T-cell (primary cell): Measurements from ENCODE around the gene PCBP4. TPM values are rescaled to one million over a fixed set of nuclear protein-coding genes. Genes with fewer than 3 reads are reported as not detected.

Source experiments
- ATAC-seq, 4 experiments: fragments of 200-7000 bp in 3 of 4; fragments of 150-1000 bp in 1 of 4; cut with Tn5 transposase; replicated peaks in 1 of 4; 1 replicate in 3 of 4; 2 replicates in 1 of 4; pipeline ENCODE4 v1.10.0; 2021; ENCODE audit warnings: moderate library complexity in 3 of 4, mild to moderate bottlenecking in 2 of 4, moderate number of reproducible peaks in 1 of 4
- CTCF ChIA-PET, 2 donors: fragments of 300-600 bp; sonication (Branson Sonifier 250); formaldehyde crosslinking; loops; one replicate each; lab custom pipeline; 2022; ENCODE audit warnings: antibody characterized with exemption in 2 of 2; lab: Charles Lee
- POLR2A ChIA-PET, 2 donors: fragments of 300-600 bp; sonication (Branson Sonifier 250); formaldehyde crosslinking; loops; one replicate each; lab custom pipeline; 2022; ENCODE audit warnings: antibody characterized with exemption in 2 of 2; lab: Charles Lee
- DNase-seq, 35 experiments: peaks; one replicate each; pipeline versions ENCODE4 v3.0.0 to v3.0.0-alpha.2; 2013 to 2023
- H3K27ac ChIP-seq: one replicate; pipeline ENCODE4 v1.5.1; 2013; ENCODE audit warnings: low read length
- H3K27me3 ChIP-seq, 2 experiments: replicated peaks in 1 of 2; 1 replicate in 1 of 2; 2 replicates in 1 of 2; pipeline versions ENCODE4 v1.6.1 to v1.7.0; 2013; ENCODE audit warnings: low read length in 1 of 2, mixed read lengths in 1 of 2; ENCODE audit not compliant: control insufficient read depth in 2 of 2, insufficient read depth in 2 of 2; ENCODE audit errors: extremely low read depth in 1 of 2
- H3K36me3 ChIP-seq, 2 donors: 1 replicate in 1 of 2; 2 replicates in 1 of 2; pipeline versions ENCODE4 v1.6.1 to v1.7.0; 2013; ENCODE audit warnings: low read length in 1 of 2; ENCODE audit not compliant: control insufficient read depth in 2 of 2, insufficient read depth in 1 of 2; ENCODE audit errors: extremely low read depth in 1 of 2
- H3K4me1 ChIP-seq, 2 experiments: 1 replicate in 1 of 2; 2 replicates in 1 of 2; pipeline versions ENCODE4 v1.6.1 to v1.7.0; 2013; ENCODE audit warnings: low read length in 2 of 2, mixed read lengths in 1 of 2; ENCODE audit not compliant: insufficient read depth in 2 of 2, control insufficient read depth in 1 of 2; ENCODE audit errors: extremely low read depth in 1 of 2
- H3K4me3 ChIP-seq, 2 donors: 1 replicate in 1 of 2; 2 replicates in 1 of 2; pipeline versions ENCODE4 v1.5.1 to v1.7.0; 2013; ENCODE audit warnings: mild to moderate bottlenecking in 2 of 2, low read length in 1 of 2, moderate library complexity in 1 of 2; ENCODE audit not compliant: control insufficient read depth in 1 of 2; ENCODE audit errors: extremely low read depth in 1 of 2
- H3K9me3 ChIP-seq: 2 replicates; pipeline ENCODE4 v1.7.0; 2013
- H3K27ac Mint-ChIP-seq, 2 donors: one replicate each; pipeline ENCODE4 v1.8.0; 2020 to 2021; ENCODE audit warnings: mild to moderate bottlenecking in 2 of 2, mixed read lengths in 2 of 2
- H3K27me3 Mint-ChIP-seq, 2 donors: one replicate each; pipeline ENCODE4 v1.8.0; 2021 to 2022; ENCODE audit warnings: mixed read lengths in 2 of 2
- H3K36me3 Mint-ChIP-seq: one replicate; pipeline ENCODE4 v1.8.0; 2021; ENCODE audit warnings: mixed read lengths
- H3K4me1 Mint-ChIP-seq, 3 donors: one replicate each; pipeline ENCODE4 v1.8.0; 2020 to 2022; ENCODE audit warnings: mixed read lengths in 3 of 3, mild to moderate bottlenecking in 1 of 3
- H3K4me3 Mint-ChIP-seq, 3 donors: one replicate each; pipeline ENCODE4 v1.8.0; 2020 to 2022; ENCODE audit warnings: mild to moderate bottlenecking in 3 of 3, mixed read lengths in 3 of 3, moderate library complexity in 3 of 3
- H3K9me3 Mint-ChIP-seq, 3 donors: one replicate each; pipeline ENCODE4 v1.8.0; 2020 to 2022; ENCODE audit warnings: mixed read lengths in 3 of 3
- WGBS: methylation state at CpG from one replicate; pipeline ENCODE4 v1.1.5; 2013; ENCODE audit warnings: missing lambda C conversion rate; ENCODE audit not compliant: insufficient coverage; 5-methylcytosine and 5-hydroxymethylcytosine counted together
- total RNA-seq, 35 experiments: library from RNA in 6 of 35; stranded (reverse) in 6 of 35; fragments of 120-200 nt in 1 of 35; gene quantifications; one replicate each; pipeline versions ENCODE4 v1.2.1 to v1.2.4 and lab custom pipeline; 2013 to 2026

The PCBP4 gene
- total RNA-seq, 5 donors from 2014 or later (not counting 1 experiment from before 2014, with no cell fraction given): 11.7 to 33.3 (median 26.6) TPM

DNA sequence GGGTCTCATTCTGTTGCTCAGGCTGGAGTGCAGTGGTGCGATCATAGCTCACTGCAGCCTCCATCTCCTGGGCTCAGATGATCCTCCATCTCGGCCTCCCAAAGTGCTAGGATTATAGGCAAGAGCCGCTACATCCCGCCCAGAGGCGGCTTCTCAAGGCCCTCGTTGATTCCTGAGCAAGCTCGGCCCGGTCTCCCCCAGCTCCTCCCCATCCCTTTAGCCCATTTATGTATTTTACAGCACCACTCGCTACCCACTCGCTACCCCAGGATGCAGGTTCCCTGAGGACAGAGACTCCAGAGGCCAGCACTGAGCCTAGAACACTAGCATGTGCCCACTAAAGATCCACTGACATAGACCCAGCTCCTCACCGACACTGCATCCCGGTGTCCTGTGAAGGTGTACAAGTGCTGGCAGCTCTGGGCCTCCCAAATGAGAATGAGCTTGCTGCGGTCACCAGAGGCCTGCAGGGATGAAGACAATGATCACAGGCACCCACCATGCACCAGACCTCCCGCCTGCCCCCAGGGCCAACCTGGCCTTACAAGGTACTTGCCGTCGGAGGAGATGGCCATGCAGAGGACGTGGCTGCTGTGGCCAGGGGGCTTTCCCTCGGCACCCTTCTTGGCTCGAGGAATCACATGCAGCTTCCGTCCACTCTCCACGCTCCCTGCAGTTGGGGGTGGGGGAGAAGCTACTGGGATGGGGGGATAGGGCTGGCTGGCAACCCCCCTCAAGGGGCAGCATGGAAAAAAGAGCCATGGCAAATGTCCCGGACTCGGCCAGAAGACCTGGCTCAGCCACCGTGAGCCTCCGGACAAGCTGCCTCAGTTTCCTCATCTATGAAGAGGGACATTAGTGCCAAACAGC is 31.1 kb downstream of the PCBP4 start:
- CTCF ChIA-PET: no interaction called here
- no peak overlapping the region for H3K27ac ChIP-seq
- DNase-seq: no peak
- no peaks in the 10 kb centered on the region for H3K27me3 ChIP-seq
- 96% methylated on average over 17 of the region's 25 CpGs for WGBS
- no peak for ATAC-seq
- Mint-ChIP-seq H3K27ac (no peak overlapping the region), H3K36me3 (peaks cover 47% of the 10 kb centered on the region), H3K4me1 (peaks cover 17 to 22% (median 19%) of the 10 kb centered on the region in 3 donors), H3K4me3 (no peak overlapping the region), H3K27me3 (no peaks in the 10 kb centered on the region), H3K9me3 (no peaks in the 10 kb centered on the region)
- peaks cover 34 to 65% of the 10 kb centered on the region in 2 donors for H3K36me3 ChIP-seq
- H3K9me3 ChIP-seq: no peaks in the 10 kb centered on the region
- no peak overlapping the region for H3K4me3 ChIP-seq
- peaks cover 5 to 17% of the 10 kb centered on the region in 2 experiments for H3K4me1 ChIP-seq
- POLR2A ChIA-PET: no interaction called here

DNA sequence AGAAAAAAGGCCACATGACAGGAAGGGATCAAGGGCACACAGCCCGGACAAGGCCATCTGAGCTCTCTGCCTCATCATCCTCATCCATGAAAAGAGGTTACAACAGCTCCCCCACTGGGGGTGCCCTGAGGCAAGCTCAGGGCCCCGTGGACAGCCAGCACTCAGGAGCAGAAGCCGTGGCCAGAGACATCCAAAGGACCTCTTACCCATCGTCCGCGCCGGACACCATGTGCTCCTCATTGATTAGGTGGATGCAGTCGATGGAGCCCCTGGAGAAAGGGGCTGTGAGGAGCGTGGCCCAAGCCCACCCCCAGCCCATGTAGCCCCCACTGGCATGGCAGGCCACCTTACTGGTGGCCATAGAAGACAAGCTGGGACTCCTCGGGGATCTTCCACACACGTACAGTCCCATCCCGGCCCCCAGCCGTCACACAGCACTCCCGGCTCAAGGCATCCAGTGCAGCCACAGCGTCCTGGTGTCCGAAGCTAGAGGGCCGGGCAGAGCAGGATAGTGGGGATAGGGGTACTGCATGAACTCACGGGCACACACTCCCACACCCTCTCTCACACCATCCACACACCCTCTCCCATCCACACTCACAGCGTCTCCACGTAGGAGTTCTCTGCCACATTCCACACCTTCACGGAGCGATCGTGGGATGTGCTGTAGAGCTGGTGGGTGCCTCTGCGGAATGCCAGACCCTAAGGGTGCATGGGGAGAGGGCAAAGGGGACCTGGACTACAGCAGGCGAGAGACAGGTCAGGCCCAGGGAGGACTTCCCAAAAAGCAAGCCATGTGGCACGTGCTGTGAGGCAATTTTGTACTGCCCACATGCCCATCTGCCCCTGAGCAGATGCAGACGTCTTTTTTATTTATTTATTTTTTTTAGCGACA is 32.0 kb downstream of the PCBP4 start:
- Histone ChIP-seq H3K9me3 (no peaks in the 10 kb centered on the region), H3K27ac (no peak overlapping the region), H3K4me3 (no peak overlapping the region), H3K36me3 (peaks cover 34 to 65% of the 10 kb centered on the region in 2 donors), H3K27me3 (no peaks in the 10 kb centered on the region), H3K4me1 (peaks cover 0 to 8% of the 10 kb centered on the region in 2 experiments)
- WGBS: 93% methylated on average over 9 of the region's 28 CpGs
- POLR2A ChIA-PET: no interaction called here
- ATAC-seq: no peak
- Mint-ChIP-seq H3K27me3 (no peaks in the 10 kb centered on the region), H3K4me1 (peaks cover 8 to 13% (median 10%) of the 10 kb centered on the region in 3 donors), H3K27ac (no peak overlapping the region), H3K36me3 (peaks cover 47% of the 10 kb centered on the region), H3K4me3 (no peak overlapping the region), H3K9me3 (no peaks in the 10 kb centered on the region)
- CTCF ChIA-PET: interaction anchor here in 1 of 2 donors (0.6 kb wide), 1 partner anchor 229 kb away, joined by 3 read pairs; no protein-coding TSS in a partner anchor
- DNase-seq: no peak

DNA sequence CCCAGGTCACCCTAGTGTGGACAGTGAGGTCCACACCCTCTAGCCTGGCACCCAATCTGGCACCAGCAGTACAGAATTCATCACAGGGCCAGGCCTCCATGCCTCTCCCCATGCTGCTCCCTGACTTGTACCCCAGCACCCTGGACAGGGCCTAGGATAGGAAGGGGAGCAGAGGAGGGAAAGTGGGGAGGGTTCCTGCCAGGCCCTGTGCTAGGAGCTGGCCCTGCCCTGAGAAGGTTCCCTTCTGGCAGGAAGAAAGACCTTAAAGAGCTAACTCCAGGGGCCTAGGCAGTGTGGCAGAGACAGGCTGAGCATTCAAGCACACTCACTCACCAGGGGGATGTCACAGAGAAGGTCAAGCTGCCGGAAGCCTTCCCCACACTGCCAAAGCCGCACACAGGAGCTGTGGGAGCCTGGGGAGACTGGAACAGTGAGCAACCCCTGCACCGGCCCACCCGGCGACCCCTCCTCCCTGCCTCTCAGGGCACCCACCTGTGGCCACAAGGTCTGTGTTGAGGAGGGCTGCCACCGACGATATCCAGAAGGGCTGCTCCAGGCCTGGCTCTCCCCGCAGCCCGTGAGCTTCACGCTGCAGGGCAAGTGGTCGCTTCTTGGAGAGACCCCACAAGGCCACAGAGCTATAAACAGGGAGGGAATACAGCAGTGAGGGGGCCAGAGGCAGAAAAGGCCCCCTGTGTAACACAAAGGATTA is 33.0 kb downstream of the PCBP4 start:
- DNase-seq: no peak
- no peak overlapping the region for H3K27ac ChIP-seq
- no peak overlapping the region for H3K27ac Mint-ChIP-seq
- no peaks in the 10 kb centered on the region for H3K9me3 ChIP-seq
- WGBS: 100% methylated on average over 9 of the region's 11 CpGs
- H3K9me3 Mint-ChIP-seq: no peaks in the 10 kb centered on the region
- H3K36me3 ChIP-seq: peaks cover 34 to 65% of the 10 kb centered on the region in 2 donors
- peaks cover 46% of the 10 kb centered on the region for H3K36me3 Mint-ChIP-seq
- CTCF ChIA-PET: no interaction called here
- H3K4me3 ChIP-seq: no peak overlapping the region
- peaks cover 0 to 3% of the 10 kb centered on the region in 2 experiments for H3K4me1 ChIP-seq
- H3K27me3 ChIP-seq: no peaks in the 10 kb centered on the region
- POLR2A ChIA-PET: no interaction called here
- no peak overlapping the region for H3K4me3 Mint-ChIP-seq
- peaks cover 3 to 4% (median 3%) of the 10 kb centered on the region in 3 donors for H3K4me1 Mint-ChIP-seq
- H3K27me3 Mint-ChIP-seq: no peaks in the 10 kb centered on the region
- ATAC-seq: no peak

DNA sequence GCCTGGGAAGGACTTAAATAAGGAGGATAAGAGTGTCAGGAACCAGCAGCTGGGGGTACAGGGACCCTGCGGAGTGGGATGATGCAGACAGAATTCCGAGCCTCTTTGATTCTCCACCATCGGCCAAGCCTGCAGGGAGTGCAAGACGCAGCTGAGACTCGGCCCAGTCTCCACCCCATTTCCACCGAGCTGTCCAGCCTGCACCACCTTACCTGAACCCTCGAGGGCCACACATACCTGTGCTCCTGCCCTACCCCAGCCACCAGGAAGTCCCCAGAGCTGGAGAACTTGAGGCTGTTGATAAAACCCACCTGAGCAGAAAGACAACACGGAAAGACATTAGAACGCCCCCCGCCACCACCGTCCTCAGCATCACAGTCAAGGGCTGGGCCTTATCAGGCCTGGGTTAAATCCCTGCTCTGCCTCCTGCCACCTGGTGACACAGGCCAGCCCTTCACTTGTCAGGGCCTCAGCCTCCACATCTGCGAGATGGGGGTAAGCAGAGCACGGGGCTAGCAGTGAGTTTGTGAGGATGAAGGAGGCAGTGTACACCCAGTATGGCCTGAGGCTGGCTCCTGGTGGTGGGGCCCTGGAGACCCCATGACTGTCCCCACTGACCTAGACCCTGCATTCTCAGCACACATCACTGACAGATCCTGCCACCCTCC is 33.6 kb downstream of the PCBP4 start:
- ATAC-seq: no peak
- Mint-ChIP-seq H3K27ac (no peak overlapping the region), H3K4me3 (no peak overlapping the region), H3K27me3 (no peaks in the 10 kb centered on the region), H3K36me3 (peaks cover 43% of the 10 kb centered on the region), H3K9me3 (no peaks in the 10 kb centered on the region), H3K4me1 (no peaks in the 10 kb centered on the region)
- Histone ChIP-seq H3K4me3 (no peak overlapping the region), H3K27me3 (no peaks in the 10 kb centered on the region), H3K27ac (no peak overlapping the region), H3K9me3 (no peaks in the 10 kb centered on the region), H3K4me1 (peaks cover 0 to 3% of the 10 kb centered on the region in 2 experiments), H3K36me3 (peaks cover 30 to 60% of the 10 kb centered on the region in 2 donors)
- WGBS: 94% methylated on average over 9 of the region's 13 CpGs
- ChIA-PET POLR2A (no interaction called here), CTCF (interaction anchor here in 1 of 2 donors (0.6 kb wide), 1 partner anchor 381 kb away, joined by 6 read pairs; no protein-coding TSS in a partner anchor)
- DNase-seq: no peak

DNA sequence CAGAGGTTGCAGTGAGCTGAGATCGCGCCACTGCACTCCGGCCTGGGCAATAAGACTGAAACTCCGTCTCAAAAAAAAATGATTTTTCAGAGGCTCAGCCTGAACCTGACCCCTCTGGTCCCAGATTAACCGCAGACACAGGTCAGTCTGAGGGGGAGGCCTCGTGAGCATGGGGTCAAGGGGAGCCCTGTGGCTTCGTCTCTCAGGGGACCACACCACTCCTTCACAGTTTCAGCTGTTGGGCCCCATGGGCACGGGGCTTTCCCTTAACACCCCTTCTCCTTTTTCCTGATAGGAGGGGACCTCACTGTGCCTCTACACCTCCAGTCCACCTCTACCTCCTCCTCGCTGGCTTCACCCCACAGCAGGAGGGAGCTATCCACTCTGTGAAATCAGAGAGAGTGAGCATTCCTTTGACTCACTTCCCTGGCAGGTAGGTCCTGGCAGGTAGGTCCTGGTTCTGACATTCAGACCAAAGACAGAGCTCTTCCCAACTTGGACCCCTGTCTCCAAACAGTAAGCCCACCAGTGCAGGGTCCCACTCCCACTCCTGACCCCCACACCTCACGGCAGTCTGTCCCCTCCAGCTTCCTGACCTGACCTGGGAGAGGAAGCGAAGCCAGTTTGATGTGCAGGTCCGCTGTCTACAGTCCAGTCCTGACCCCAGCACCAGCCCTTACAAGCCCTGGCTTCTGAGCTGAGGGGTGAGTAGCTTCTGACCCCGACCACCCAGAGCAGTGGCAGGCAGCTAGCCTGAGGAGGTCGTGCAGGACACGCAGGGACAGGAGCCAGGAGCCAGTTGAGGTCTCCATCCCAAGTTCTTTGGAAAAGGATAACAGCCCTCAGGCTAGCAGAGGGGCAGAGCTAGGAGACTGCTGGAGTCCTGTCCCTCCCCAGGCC is 34.5 kb downstream of the PCBP4 start:
- H3K9me3 ChIP-seq: no peaks in the 10 kb centered on the region
- Mint-ChIP-seq H3K4me1 (no peaks in the 10 kb centered on the region), H3K27me3 (no peaks in the 10 kb centered on the region), H3K9me3 (no peaks in the 10 kb centered on the region), H3K27ac (no peak overlapping the region), H3K36me3 (peaks cover 37% of the 10 kb centered on the region), H3K4me3 (no peak overlapping the region)
- no peak overlapping the region for H3K4me3 ChIP-seq
- H3K36me3 ChIP-seq: peaks cover 22 to 51% of the 10 kb centered on the region in 2 donors
- H3K27me3 ChIP-seq: no peaks in the 10 kb centered on the region
- 94% methylated on average over 8 of the region's 15 CpGs for WGBS
- no peak for DNase-seq
- POLR2A ChIA-PET: no interaction called here
- peaks cover 0 to under 1% of the 10 kb centered on the region in 2 experiments for H3K4me1 ChIP-seq
- ATAC-seq: no peak
- CTCF ChIA-PET: interaction anchor here in 1 of 2 donors (0.6 to 1.0 kb wide), 2 partner anchors 188 to 381 kb away, joined by 4 to 6 read pairs; no protein-coding TSS in a partner anchor
- H3K27ac ChIP-seq: no peak overlapping the region
